ENCODE measurements around the gene FER. TPM values are rescaled to one million over a fixed set of nuclear protein-coding genes. Genes with fewer than 3 reads are reported as not detected.
A peak's percentile ranks its signal among the peaks of the same experiment; 100 is the strongest.

FER gene
- total and polyA plus RNA-seq, 9 of the 15 experiments (the other 6 are each of a cell fraction or from before 2014, with no cell fraction given) = 6.7 to 18.2 (median 8.9) TPM

DNA sequence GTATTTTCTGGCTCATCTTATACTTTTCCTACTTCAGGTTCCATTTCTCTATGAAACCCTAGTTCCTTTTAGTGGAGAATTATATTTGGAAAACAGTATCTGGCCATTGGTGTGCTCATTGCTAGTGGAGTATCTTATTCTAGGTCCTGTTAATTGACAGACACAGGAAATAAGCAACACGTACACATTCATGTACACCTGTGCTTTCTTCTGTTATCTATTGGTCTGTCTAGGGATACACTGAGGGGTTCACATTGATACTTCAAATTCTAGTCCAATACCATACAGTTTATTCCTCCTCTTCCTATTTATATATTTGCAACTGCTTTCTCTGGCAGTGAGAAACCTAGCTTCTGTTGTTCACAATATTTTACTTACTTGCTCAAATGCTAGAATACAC is 110.2 kb downstream of the FER start:
- FAIRE-seq (no peak), DNase-seq (ENCODE audit: extremely low read depth in 1 of 4, low spot score in 3 of 4) (no peak), ATAC-seq (no peak)
- H3K4me1 ChIP-seq (replicated peaks in 1 of 2; ENCODE audit: control insufficient read depth in 2 of 2, insufficient read depth in 2 of 2, low read length in 2 of 2) = no peaks in the 10 kb centered on the region; a peak in 1 of 5 replicates
- no peak overlapping the region for H3K9ac ChIP-seq (ENCODE audit: insufficient read depth in 1 of 2, low read depth in 2 of 2, low read length in 2 of 2)
- intact Hi-C loops (cut with micrococcal nuclease) = no loop called here
- H3K27ac ChIP-seq (ENCODE audit: extremely low read depth, low read depth, low read length) = peak overlapping the region; percentile 9; the same call in 1 of the 3 replicates
- no peak overlapping the region for H3K4me3 ChIP-seq
- H2AFZ ChIP-seq (ENCODE audit: low read depth, low read length) = no peak overlapping the region; the same call in 1 of the 2 replicates
- H3K27me3 ChIP-seq (ENCODE audit: control insufficient read depth in 2 of 2, insufficient read depth in 2 of 2, low read length in 2 of 2) = no peaks in the 10 kb centered on the region
- no peaks in the 10 kb centered on the region for H3K36me3 ChIP-seq (ENCODE audit: control insufficient read depth, insufficient read depth, low read length)
- no TSS peak for BruUV-seq (replicated peaks)
- H3K4me2 ChIP-seq (ENCODE audit: insufficient read depth, low read length) = no peak overlapping the region
- no peaks in the 10 kb centered on the region for H3K9me1 ChIP-seq (ENCODE audit: control insufficient read depth, insufficient read depth, low read length)
- in situ Hi-C loops (cut with MboI) = no loop called here
- no peaks in the 10 kb centered on the region for H4K20me1 ChIP-seq (replicated peaks; ENCODE audit: control insufficient read depth, insufficient read depth, low read length)
- 53% methylated on average over 1 of the region's 1 CpG for WGBS (ENCODE audit: insufficient coverage, low coverage, missing lambda C conversion rate)
- TF ChIP-seq CREB1 (IDR thresholded peaks at IDR 0.05) (no peak), CREB1 (CRISPR knock-in tag; IDR thresholded peaks at IDR 0.05) (no peak), ARHGAP35 (IDR thresholded peaks at IDR 0.05; ENCODE audit: partially characterized antibody) (no peak), FOXK2 (conservative IDR thresholded peaks at IDR 0.05 in 1 of 2, IDR thresholded peaks at IDR 0.05 in 1 of 2; ENCODE audit: low read depth in 2 of 2) (no peak)
- TF ChIP-seq, protein P1, sequence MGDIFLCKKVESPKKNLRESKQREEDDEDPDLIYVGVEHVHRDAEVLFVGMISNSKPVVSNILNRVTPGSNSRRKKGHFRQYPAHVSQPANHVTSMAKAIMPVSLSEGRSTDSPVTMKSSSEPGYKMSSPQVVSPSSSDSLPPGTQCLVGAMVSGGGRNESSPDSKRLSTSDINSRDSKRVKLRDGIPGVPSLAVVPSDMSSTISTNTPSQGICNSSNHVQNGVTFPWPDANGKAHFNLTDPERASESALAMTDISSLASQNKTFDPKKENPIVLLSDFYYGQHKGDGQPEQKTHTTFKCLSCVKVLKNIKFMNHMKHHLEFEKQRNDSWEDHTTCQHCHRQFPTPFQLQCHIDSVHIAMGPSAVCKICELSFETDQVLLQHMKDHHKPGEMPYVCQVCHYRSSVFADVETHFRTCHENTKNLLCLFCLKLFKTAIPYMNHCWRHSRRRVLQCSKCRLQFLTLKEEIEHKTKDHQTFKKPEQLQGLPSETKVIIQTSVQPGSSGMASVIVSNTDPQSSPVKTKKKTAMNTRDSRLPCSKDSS (IDR thresholded peaks at IDR 0.05; ENCODE audit: low read depth, partially characterized antibody) = no peak
- TF ChIP-seq, protein P2, sequence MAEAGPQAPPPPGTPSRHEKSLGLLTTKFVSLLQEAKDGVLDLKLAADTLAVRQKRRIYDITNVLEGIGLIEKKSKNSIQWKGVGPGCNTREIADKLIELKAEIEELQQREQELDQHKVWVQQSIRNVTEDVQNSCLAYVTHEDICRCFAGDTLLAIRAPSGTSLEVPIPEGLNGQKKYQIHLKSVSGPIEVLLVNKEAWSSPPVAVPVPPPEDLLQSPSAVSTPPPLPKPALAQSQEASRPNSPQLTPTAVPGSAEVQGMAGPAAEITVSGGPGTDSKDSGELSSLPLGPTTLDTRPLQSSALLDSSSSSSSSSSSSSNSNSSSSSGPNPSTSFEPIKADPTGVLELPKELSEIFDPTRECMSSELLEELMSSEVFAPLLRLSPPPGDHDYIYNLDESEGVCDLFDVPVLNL (CRISPR knock-in tag; IDR thresholded peaks at IDR 0.05; ENCODE audit: low read depth) = no peak
- TF ChIP-seq, protein P3, sequence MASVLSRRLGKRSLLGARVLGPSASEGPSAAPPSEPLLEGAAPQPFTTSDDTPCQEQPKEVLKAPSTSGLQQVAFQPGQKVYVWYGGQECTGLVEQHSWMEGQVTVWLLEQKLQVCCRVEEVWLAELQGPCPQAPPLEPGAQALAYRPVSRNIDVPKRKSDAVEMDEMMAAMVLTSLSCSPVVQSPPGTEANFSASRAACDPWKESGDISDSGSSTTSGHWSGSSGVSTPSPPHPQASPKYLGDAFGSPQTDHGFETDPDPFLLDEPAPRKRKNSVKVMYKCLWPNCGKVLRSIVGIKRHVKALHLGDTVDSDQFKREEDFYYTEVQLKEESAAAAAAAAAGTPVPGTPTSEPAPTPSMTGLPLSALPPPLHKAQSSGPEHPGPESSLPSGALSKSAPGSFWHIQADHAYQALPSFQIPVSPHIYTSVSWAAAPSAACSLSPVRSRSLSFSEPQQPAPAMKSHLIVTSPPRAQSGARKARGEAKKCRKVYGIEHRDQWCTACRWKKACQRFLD (CRISPR knock-in tag; IDR thresholded peaks at IDR 0.05) = no peak
- ChIA-PET CTCF (ENCODE audit: low intra/inter-chr PET ratio) (no interaction called here), POLR2A (no interaction called here)
- no peaks in the 10 kb centered on the region for H3K9me3 ChIP-seq (replicated peaks; ENCODE audit: control insufficient read depth, insufficient read depth, low read depth, low read length)
- H3K79me2 ChIP-seq (ENCODE audit: control insufficient read depth, insufficient read depth, low read length) = no peaks in the 10 kb centered on the region
